Measurements from ENCODE around the gene IL25. TPM values are rescaled to one million over a fixed set of nuclear protein-coding genes. Genes with fewer than 3 reads are reported as not detected.
"Not testable (repeated sequence)": the region's sequence is repeated elsewhere in the genome, so short reads cannot be mapped to it uniquely, and the experiment has no call there.

IL25 gene
- total RNA-seq, 1 experiment from 2014 or later = not detected

DNA sequence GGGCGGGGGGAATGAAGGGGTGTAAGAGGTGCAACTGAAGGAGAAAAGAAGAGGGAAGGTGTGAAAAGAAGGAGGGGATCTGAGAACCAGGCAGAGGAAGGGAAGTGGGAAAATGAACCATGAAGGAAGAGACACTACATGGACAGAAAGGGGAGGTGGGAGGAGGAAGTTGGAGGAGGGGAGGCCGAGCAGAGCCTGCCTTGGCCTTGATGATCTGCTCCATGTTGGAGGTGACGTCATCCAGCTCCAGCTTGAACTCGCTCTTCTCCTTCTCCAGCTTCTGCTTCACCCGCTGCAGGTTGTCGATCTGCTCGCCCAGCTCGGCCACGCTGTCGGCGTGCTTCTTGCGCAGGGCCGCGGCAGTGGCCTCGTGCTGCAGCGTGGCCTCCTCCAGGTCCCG lies 47.0 kb downstream of the IL25 start:
- in situ Hi-C loops (cut with HindIII; ENCODE audit: low sequenced_read_pairs); DNase-seq (ENCODE audit: low spot score): not testable (repeated sequence)

DNA sequence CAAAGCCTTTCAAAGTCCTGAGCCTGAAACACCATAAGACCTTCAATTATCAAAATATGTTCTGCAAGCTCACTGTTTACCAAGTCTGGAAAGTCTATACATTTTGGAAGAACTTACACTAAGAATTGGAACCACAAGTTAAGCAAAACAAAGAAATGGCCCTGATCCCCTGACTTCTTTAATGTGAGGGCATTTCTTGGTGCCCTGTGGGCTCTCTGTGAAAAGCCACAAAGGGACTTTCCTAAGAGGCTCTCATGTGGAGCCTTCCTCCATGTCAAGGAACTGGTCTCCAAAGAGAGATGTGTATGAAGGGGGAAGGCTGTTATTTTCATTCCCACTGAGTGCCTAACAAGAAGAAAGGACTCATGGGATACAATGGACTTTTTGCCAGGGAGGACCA lies 49.0 kb downstream of the IL25 start:
- in situ Hi-C loops (cut with HindIII; ENCODE audit: low sequenced_read_pairs) = no loop called here
- no peak for DNase-seq (ENCODE audit: low spot score)

DNA sequence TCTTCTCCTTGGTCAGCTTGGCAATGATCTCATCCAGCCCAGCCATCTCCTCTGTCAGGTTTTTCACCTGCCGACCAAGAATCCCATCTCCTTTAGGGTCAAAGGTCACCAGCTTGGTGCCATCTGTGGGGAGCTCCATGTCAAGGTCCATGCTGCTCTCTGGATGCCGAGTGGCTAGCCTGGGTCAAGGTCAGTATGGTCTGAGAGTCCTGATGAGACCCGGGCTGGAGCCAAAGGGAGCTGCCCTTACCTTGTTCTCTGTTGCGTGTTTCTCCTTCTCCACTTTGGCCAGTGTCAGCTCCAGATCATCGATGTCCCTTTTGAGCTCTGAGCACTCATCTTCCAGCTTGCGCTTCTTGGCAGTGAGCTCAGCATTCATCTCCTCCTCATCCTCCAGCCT lies 51.0 kb downstream of the IL25 start:
- in situ Hi-C loops (cut with HindIII; ENCODE audit: low sequenced_read_pairs) = no loop called here
- no peak for DNase-seq (ENCODE audit: low spot score)

DNA sequence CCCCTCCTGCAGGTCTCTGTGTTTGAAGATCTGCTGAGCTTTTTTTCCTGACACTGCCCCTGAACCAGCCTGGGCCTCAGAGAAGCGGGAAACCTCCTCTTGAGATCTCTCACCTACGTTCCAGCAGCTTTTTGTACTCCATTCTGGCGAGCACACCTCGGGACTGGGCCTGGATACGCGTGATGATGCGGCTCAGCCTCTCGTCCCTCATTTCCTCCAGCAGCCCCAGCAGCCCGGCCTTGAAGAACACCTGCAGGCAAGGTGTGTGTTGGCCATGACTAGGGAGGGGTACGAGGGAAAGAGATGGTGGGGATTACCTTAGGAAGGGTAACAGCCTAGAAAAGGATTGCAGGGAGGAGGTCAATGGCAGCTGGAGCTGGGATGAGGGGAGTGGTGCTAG lies 52.6 kb downstream of the IL25 start:
- no peak for DNase-seq (ENCODE audit: low spot score)
- in situ Hi-C loops (cut with HindIII; ENCODE audit: low sequenced_read_pairs) = no loop called here

DNA sequence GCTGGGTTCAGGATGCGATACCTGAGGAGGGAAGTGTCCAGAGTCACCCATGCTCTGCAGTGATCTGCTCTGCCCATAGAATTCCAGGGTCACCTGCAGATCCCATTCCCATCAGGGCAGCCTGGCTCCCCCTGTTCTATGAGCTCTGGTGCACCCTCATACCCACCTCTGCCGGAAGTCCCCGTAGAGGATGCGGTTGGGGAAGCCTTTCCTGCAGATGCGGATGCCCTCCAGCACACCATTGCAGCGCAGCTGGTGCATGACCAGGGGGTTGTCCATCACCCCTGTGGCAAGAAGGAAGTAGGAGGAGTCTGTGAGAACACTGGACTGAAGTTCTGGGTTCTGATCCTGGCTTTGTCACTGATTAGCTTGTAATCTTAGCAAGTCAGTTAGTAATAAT lies 53.2 kb downstream of the IL25 start:
- in situ Hi-C loops (cut with HindIII; ENCODE audit: low sequenced_read_pairs); DNase-seq (ENCODE audit: low spot score): not testable (repeated sequence)

Other genes starting within 250 kb of the IL25 start
- 14.5 and 15.9 TPM in 2 replicates for gene SLC7A8, start 189.1 kb upstream of the IL25 start, total RNA-seq (2014; rRNA removed; shearing (Covaris generic))
- gene RNF212B, start 134.9 kb upstream of the IL25 start, total RNA-seq (2014; rRNA removed; shearing (Covaris generic)) = not detected in 2 replicates
- gene HOMEZ, start 86.7 kb upstream of the IL25 start, total RNA-seq (2014; rRNA removed; shearing (Covaris generic)) = 17.5 and 25.9 TPM in 2 replicates
- 3.9 and 9.6 TPM in 2 replicates for gene PPP1R3E, start 70.0 kb upstream of the IL25 start, total RNA-seq (2014; rRNA removed; shearing (Covaris generic))
- gene BCL2L2, start 66.0 kb upstream of the IL25 start, total RNA-seq (2014; rRNA removed; shearing (Covaris generic)) = 16.4 and 17.3 TPM in 2 replicates
- 112 and 138 TPM in 2 replicates for gene PABPN1, start 51.4 kb upstream of the IL25 start, total RNA-seq (2014; rRNA removed; shearing (Covaris generic))
- gene SLC22A17, start 19.9 kb upstream of the IL25 start, total RNA-seq (2014; rRNA removed; shearing (Covaris generic)) = 21.3 and 25.9 TPM in 2 replicates
- not detected in 2 replicates for gene EFS, start 7.6 kb upstream of the IL25 start, total RNA-seq (2014; rRNA removed; shearing (Covaris generic))
- not detected in 2 replicates for gene CMTM5, start 4.2 kb downstream of the IL25 start, total RNA-seq (2014; rRNA removed; shearing (Covaris generic))
- not detected in 2 replicates for gene MYH6, start 35.5 kb downstream of the IL25 start, total RNA-seq (2014; rRNA removed; shearing (Covaris generic))
- not detected in 2 replicates for gene MYH7, start 62.9 kb downstream of the IL25 start, total RNA-seq (2014; rRNA removed; shearing (Covaris generic))
- 47.6 and 52.1 TPM in 2 replicates for gene NGDN, start 96.9 kb downstream of the IL25 start, total RNA-seq (2014; rRNA removed; shearing (Covaris generic))
- gene ZFHX2, start 179.0 kb downstream of the IL25 start, total RNA-seq (2014; rRNA removed; shearing (Covaris generic)) = under 0.01 and 0.03 TPM in 2 replicates
- 12.9 and 22.2 TPM in 2 replicates for gene THTPA, start 183.5 kb downstream of the IL25 start, total RNA-seq (2014; rRNA removed; shearing (Covaris generic))
- 37.0 and 38.9 TPM in 2 replicates for gene AP1G2, start 195.0 kb downstream of the IL25 start, total RNA-seq (2014; rRNA removed; shearing (Covaris generic))
- not detected in 2 replicates for gene JPH4, start 206.0 kb downstream of the IL25 start, total RNA-seq (2014; rRNA removed; shearing (Covaris generic))